ENCODE results near the gene KIAA2012.
"Not testable (repeated sequence)": the region's sequence is repeated elsewhere in the genome, so short reads cannot be mapped to it uniquely, and the experiment has no call there.

KIAA2012 gene

GRCh38 chr2:202133200-202133908 is 60.3 kb downstream of the KIAA2012 start:
- no peaks in the 10 kb centered on the region for H3K9me3 Mint-ChIP-seq
- no peak overlapping the region for H3K27ac Mint-ChIP-seq
- H3K36me3 Mint-ChIP-seq (ENCODE audit: low read depth) = no peaks in the 10 kb centered on the region
- H3K4me1 Mint-ChIP-seq (ENCODE audit: low read depth) = no peaks in the 10 kb centered on the region
- H3K4me3 Mint-ChIP-seq = no peak overlapping the region
- no peaks in the 10 kb centered on the region for H3K27me3 Mint-ChIP-seq (ENCODE audit: low read depth)

- Mint-ChIP-seq H3K36me3 (ENCODE audit: low read depth) (no peaks in the 10 kb centered on the region), H3K27ac (no peak overlapping the region), H3K4me1 (ENCODE audit: low read depth) (no peaks in the 10 kb centered on the region), H3K27me3 (ENCODE audit: low read depth) (no peaks in the 10 kb centered on the region), H3K9me3 (no peaks in the 10 kb centered on the region), H3K4me3 (no peak overlapping the region)
Measured at GRCh38 chr2:202133909-202134265, 60.8 kb downstream of the KIAA2012 start.

GRCh38 chr2:202135091-202135874 is 62.2 kb downstream of the KIAA2012 start:
- Mint-ChIP-seq H3K36me3 (ENCODE audit: low read depth) (no peaks in the 10 kb centered on the region), H3K4me1 (ENCODE audit: low read depth) (no peaks in the 10 kb centered on the region), H3K4me3 (no peak overlapping the region), H3K27ac (no peak overlapping the region), H3K9me3 (no peaks in the 10 kb centered on the region), H3K27me3 (ENCODE audit: low read depth) (no peaks in the 10 kb centered on the region)

- not testable (repeated sequence) for H3K4me1 Mint-ChIP-seq (ENCODE audit: low read depth); H3K27ac Mint-ChIP-seq; H3K4me3 Mint-ChIP-seq; H3K9me3 Mint-ChIP-seq; H3K36me3 Mint-ChIP-seq (ENCODE audit: low read depth); H3K27me3 Mint-ChIP-seq (ENCODE audit: low read depth)
Measured at GRCh38 chr2:202136039-202136438, 63.0 kb downstream of the KIAA2012 start.

GRCh38 chr2:202136526-202136925 is 63.5 kb downstream of the KIAA2012 start:
- H3K9me3 Mint-ChIP-seq = no peaks in the 10 kb centered on the region
- no peaks in the 10 kb centered on the region for H3K4me1 Mint-ChIP-seq (ENCODE audit: low read depth)
- H3K27ac Mint-ChIP-seq = no peak overlapping the region
- no peak overlapping the region for H3K4me3 Mint-ChIP-seq
- no peaks in the 10 kb centered on the region for H3K36me3 Mint-ChIP-seq (ENCODE audit: low read depth)
- H3K27me3 Mint-ChIP-seq (ENCODE audit: low read depth) = no peaks in the 10 kb centered on the region

GRCh38 chr2:202140522-202141252 is 67.6 kb downstream of the KIAA2012 start:
- Mint-ChIP-seq H3K27me3 (ENCODE audit: low read depth) (no peaks in the 10 kb centered on the region), H3K4me3 (no peak overlapping the region), H3K27ac (no peak overlapping the region), H3K9me3 (no peaks in the 10 kb centered on the region), H3K4me1 (ENCODE audit: low read depth) (peaks cover 5% of the 10 kb centered on the region), H3K36me3 (ENCODE audit: low read depth) (no peaks in the 10 kb centered on the region)

GRCh38 chr2:202141329-202141947 is 68.4 kb downstream of the KIAA2012 start:
- Mint-ChIP-seq H3K9me3 (no peaks in the 10 kb centered on the region), H3K4me1 (ENCODE audit: low read depth) (peaks cover 5% of the 10 kb centered on the region), H3K36me3 (ENCODE audit: low read depth) (no peaks in the 10 kb centered on the region), H3K4me3 (no peak overlapping the region), H3K27ac (no peak overlapping the region), H3K27me3 (ENCODE audit: low read depth) (no peaks in the 10 kb centered on the region)

GRCh38 chr2:202142540-202142939 is 69.5 kb downstream of the KIAA2012 start:
- no peaks in the 10 kb centered on the region for H3K9me3 Mint-ChIP-seq
- H3K4me3 Mint-ChIP-seq = no peak overlapping the region
- no peak overlapping the region for H3K27ac Mint-ChIP-seq
- no peaks in the 10 kb centered on the region for H3K36me3 Mint-ChIP-seq (ENCODE audit: low read depth)
- peaks cover 7% of the 10 kb centered on the region for H3K27me3 Mint-ChIP-seq (ENCODE audit: low read depth)
- H3K4me1 Mint-ChIP-seq (ENCODE audit: low read depth) = peaks cover 5% of the 10 kb centered on the region

- Mint-ChIP-seq H3K27me3 (ENCODE audit: low read depth) (peaks cover 22% of the 10 kb centered on the region), H3K4me1 (ENCODE audit: low read depth) (peaks cover 5% of the 10 kb centered on the region), H3K36me3 (ENCODE audit: low read depth) (no peaks in the 10 kb centered on the region), H3K4me3 (no peak overlapping the region), H3K27ac (no peak overlapping the region), H3K9me3 (no peaks in the 10 kb centered on the region)
Measured at GRCh38 chr2:202147775-202148174, 74.7 kb downstream of the KIAA2012 start.

- no peak overlapping the region for H3K4me3 Mint-ChIP-seq
- H3K9me3 Mint-ChIP-seq = no peaks in the 10 kb centered on the region
- H3K4me1 Mint-ChIP-seq (ENCODE audit: low read depth) = peaks cover 5% of the 10 kb centered on the region
- peaks cover 22% of the 10 kb centered on the region for H3K27me3 Mint-ChIP-seq (ENCODE audit: low read depth)
- no peaks in the 10 kb centered on the region for H3K36me3 Mint-ChIP-seq (ENCODE audit: low read depth)
- no peak overlapping the region for H3K27ac Mint-ChIP-seq
Measured at GRCh38 chr2:202148515-202149154, 75.6 kb downstream of the KIAA2012 start.

- no peaks in the 10 kb centered on the region for H3K36me3 Mint-ChIP-seq (ENCODE audit: low read depth)
- H3K4me1 Mint-ChIP-seq (ENCODE audit: low read depth) = peaks cover 5% of the 10 kb centered on the region
- no peak overlapping the region for H3K4me3 Mint-ChIP-seq
- no peaks in the 10 kb centered on the region for H3K9me3 Mint-ChIP-seq
- H3K27me3 Mint-ChIP-seq (ENCODE audit: low read depth) = peaks cover 22% of the 10 kb centered on the region
- no peak overlapping the region for H3K27ac Mint-ChIP-seq
Measured at GRCh38 chr2:202149155-202149762, 76.2 kb downstream of the KIAA2012 start.

- Mint-ChIP-seq H3K4me1 (ENCODE audit: low read depth) (no peaks in the 10 kb centered on the region), H3K4me3 (no peak overlapping the region), H3K27me3 (ENCODE audit: low read depth) (peaks cover 27% of the 10 kb centered on the region), H3K27ac (no peak overlapping the region), H3K9me3 (no peaks in the 10 kb centered on the region), H3K36me3 (ENCODE audit: low read depth) (no peaks in the 10 kb centered on the region)
Measured at GRCh38 chr2:202149936-202150335, 76.9 kb downstream of the KIAA2012 start.

GRCh38 chr2:202152104-202152715 is 79.2 kb downstream of the KIAA2012 start:
- H3K9me3 Mint-ChIP-seq = no peaks in the 10 kb centered on the region
- H3K4me3 Mint-ChIP-seq = no peak overlapping the region
- H3K4me1 Mint-ChIP-seq (ENCODE audit: low read depth) = no peaks in the 10 kb centered on the region
- H3K27ac Mint-ChIP-seq = no peak overlapping the region
- H3K36me3 Mint-ChIP-seq (ENCODE audit: low read depth) = no peaks in the 10 kb centered on the region
- H3K27me3 Mint-ChIP-seq (ENCODE audit: low read depth) = peaks cover 24% of the 10 kb centered on the region
